CD1c-positive myeloid dendritic cell (primary cell): ENCODE data around the gene CFAP57.

Source experiments
- DNase-seq: peaks from one replicate; pipeline ENCODE4 v3.0.0-alpha.2; 2016; ENCODE audit errors: extremely low spot score

The CFAP57 gene

DNA sequence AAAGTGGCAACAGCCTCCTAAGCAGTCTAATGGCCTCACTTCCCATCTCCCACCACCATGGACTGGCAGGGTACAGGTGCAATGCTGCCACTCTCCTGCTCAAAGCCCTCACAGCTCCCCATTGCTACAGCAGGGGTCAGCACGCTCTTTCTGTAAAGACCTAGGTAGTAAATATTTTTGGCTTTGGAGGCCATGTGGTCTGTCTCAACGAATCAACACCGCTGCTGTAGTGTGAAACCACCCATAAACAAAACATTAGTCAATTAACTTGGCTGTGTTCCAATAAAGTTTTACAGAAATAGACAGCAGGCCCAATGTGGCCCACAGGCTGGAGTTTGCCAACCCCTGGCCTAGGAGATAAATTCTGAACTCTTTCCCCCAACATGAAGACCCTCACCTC is 53.0 kb downstream of the CFAP57 start:
- no peak for DNase-seq

- DNase-seq, result peak; percentile 80
Measured at GRCh38 chr1:43227143-43227764, 55.1 kb downstream of the CFAP57 start.

- no peak for DNase-seq
Measured at GRCh38 chr1:43229826-43230780, 58.0 kb downstream of the CFAP57 start.

GRCh38 chr1:43232074-43232473 is 59.9 kb downstream of the CFAP57 start:
- no peak for DNase-seq

GRCh38 chr1:43232482-43232881 is 60.4 kb downstream of the CFAP57 start:
- DNase-seq, result no peak

DNA sequence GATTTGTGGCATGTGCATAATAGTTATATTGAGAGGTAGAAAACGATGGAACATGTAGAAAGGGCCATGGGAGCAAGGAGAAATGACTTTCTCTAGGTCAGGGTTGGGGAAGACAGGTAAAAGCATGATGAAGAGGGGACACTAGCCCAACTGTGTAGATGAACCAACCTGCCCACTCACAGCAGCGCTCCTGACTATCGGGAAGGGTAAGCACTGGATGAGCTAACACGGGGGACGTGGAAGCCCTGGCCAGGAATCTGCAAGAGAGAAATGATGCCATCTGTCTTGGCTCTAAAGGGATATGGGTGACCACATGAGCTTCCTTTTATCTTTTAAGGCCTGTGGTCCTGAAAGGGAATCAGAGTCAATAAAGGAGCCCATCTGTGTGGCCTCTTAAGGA is 61.5 kb downstream of the CFAP57 start:
- DNase-seq, result no peak

GRCh38 chr1:43234267-43234666 is 62.1 kb downstream of the CFAP57 start:
- no peak for DNase-seq

- DNase-seq, result no peak
Measured at GRCh38 chr1:43235040-43235439, 62.9 kb downstream of the CFAP57 start.

- no peak for DNase-seq
Measured at GRCh38 chr1:43235451-43236121, 63.5 kb downstream of the CFAP57 start.

DNA sequence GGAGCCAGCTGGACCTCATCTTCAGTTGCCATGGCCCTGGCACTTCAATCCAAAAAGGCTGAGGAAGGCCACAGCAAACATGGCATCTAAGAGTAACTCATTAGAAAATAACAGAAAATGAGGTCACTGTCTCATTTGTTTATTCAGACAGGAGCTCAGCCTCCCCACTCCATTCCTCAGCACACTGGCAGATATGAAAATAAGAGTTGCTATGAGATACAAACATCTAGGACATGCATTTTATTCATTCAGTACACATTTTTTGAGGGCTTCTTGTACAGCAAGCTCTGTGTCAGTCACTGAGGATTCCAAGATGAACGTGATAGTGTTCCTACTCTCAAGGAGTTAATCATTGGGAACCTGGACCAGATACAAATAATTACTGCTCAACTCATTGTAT is 65.0 kb downstream of the CFAP57 start:
- no peak for DNase-seq

DNA sequence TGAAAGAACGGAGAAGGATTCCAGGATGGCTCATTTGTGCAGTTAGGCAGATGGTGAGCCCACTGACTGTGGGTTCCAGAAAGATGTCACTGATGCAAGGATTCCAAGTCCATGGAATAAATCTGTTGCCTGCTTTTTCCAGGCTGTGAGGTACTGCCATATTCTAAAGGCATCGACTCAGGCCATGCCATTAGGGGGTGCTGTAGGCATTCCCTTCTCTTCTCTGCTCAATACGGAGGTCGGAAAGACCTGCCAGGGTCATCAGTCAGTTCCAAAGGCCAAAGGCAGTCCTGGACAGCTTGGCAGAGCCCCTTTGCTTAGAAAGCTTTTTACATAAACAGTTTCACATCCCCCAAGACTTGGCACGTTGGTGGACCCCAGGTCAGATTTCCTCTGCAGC is 66.0 kb downstream of the CFAP57 start:
- peak; percentile 59 for DNase-seq

GRCh38 chr1:43238991-43239469 is 66.9 kb downstream of the CFAP57 start:
- DNase-seq, result no peak

DNA sequence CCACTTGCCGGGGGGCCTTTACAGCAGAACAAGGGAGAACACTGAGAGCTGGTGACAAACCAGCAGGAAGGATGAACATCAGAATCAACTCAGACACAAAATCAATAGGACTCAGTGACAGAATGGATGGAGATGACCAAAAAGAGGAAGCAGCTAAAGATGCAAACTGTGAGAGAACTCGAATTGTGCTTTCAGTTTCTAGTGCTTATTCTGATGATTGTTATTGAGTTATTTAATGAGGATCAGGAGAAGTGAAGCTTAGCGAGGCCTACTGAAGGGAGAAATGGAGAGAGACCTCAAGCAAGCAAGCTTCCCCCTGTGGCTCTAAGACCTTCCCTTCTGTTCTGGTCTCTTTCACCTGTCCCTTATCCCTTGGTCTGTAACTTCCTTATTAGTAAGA is 67.4 kb downstream of the CFAP57 start:
- DNase-seq, result peak; percentile 30

GRCh38 chr1:43241413-43241836 is 69.3 kb downstream of the CFAP57 start:
- no peak for DNase-seq

GRCh38 chr1:43243299-43243698 is 71.2 kb downstream of the CFAP57 start:
- DNase-seq, result no peak

- no peak for DNase-seq
Measured at GRCh38 chr1:43246466-43247213, 74.5 kb downstream of the CFAP57 start.

DNA sequence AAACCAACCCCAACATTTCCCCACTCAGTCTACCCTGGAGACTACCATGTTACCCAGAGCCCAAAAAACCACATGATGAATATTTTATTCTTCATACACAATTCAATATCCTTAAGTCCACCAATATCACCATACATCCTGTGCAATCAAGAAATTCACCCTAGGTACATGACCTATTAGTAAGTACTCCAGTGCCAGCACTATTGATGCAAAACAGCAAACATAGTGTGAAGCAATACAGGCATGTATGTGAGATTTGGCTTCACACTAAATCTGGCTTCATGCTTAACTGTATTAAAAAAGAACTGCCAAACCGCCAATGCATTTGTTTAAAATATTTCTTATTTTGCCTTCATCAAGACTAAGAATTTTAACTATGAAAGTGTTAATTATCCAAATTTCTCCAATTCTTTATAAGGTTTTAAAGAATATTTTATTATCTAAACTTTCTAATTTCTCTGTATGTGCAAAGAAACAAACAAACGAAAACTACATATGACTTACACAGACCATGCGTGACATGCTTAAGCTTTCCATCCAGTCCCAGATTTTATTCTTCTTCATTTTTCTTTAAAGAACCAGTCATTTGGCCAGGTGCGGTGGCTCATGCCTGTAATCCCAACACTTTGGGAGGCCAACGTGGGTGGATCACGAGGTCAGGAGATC is 75.3 kb downstream of the CFAP57 start:
- DNase-seq, result no peak

DNA sequence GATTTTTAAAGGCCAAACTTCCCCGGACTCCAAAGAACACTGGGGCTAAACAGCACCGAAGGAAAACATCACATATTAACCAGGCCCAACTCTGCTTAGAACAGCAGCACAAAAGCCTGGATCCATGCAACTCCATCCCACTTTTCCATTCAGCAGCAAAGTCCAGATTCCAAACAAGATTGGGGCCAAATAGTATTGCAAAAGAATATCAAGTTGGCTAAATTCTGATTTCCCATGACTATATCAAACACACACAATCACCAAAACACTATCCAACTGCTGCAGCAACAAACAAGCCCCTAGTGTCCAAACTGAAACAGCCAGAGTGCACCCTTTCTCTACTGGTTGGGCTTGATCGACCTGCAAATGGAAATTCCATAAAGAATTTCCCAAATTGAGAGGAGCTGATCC is 78.2 kb downstream of the CFAP57 start:
- DNase-seq, result no peak

DNA sequence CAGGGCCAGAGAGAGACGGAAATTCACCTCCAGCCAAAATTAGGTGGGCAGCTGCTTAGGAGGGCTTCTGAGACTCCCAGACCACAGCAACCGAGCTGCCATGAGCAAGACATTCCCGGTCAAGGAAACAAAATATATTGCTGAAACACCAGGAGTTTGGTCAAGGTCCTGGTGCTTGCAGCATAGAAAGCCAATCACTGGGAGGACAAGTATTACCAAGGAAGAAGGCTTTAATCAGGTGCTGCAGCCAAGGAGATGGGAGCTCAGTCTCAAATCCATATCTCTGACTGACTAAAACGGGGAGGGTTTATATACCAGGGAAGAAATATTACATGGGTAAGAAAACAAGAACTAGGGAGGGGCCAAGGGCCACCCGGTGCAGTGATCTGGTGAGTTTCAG is 78.9 kb downstream of the CFAP57 start:
- no peak for DNase-seq

DNA sequence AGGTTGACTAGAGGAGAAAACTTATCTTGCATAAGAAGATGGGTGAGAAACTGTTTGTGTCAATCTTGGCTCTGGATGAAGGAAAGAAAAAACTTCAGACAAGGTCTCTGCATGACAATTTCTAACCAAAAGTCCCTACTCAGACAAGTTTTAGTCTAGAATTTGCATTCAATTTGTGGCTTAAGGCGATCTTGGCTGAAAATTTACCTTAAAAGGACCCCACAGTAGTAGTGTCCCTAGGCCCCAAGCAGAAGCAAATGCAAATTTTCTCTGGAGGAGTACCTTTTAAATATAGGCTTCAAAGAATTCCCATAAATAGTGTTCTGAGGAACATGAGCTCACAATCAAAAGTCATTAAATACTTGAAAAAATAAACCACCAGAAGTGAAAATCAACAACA is 80.1 kb downstream of the CFAP57 start:
- DNase-seq, result no peak

- DNase-seq, result no peak
Measured at GRCh38 chr1:43253173-43253572, 81.0 kb downstream of the CFAP57 start.
